ENCODE results near the gene MRPL22.
"Not testable (repeated sequence)": the region's sequence is repeated elsewhere in the genome, so short reads cannot be mapped to it uniquely, and the experiment has no call there.

MRPL22 gene

DNA sequence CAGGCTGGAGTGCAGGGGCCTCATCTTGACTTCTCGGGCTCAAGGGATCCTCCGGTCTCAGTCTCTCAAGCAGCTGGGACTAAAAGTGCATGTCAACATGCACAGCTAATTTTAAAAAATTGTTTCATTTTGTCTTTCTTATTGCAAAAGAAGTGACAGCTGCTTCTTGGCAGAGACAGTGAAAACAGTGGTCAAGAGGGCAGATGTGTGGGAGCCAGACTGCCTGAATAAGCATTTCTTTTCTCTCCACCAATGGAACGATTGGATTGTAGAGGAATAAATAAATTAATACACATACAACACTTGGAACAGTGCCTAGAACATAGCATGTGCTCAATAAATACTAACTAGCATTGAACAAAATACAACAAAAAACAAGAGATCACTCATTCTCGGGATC, 45.3 kb downstream of the MRPL22 start:
- no peak for DNase-seq

GRCh38 chr5:154989626-154990025, 48.8 kb downstream of the MRPL22 start:
- DNase-seq, result no peak

- DNase-seq, result no peak
Measured at GRCh38 chr5:154993461-154993860, 52.6 kb downstream of the MRPL22 start.

- no peak for DNase-seq
Measured at GRCh38 chr5:154995679-154996078, 54.8 kb downstream of the MRPL22 start.

DNA sequence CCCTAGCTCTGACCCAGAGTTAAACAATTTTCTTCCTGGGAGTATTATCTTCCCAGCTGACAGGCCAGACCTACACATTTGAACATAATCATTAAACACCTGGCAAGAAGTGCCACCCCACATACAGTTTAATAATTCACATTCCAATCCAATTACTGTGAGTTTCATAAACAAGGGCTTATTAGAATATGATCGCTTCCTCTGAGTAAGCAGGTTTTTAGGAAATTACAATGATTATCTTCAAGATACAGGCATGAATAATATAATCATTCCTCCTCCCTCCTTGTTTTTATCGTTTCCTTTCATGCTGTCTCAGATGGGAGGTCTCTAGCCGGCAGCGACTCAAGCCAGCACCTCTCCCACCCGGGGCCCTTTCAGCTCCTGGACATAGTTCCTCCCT, 56.9 kb downstream of the MRPL22 start:
- no peak for DNase-seq

DNA sequence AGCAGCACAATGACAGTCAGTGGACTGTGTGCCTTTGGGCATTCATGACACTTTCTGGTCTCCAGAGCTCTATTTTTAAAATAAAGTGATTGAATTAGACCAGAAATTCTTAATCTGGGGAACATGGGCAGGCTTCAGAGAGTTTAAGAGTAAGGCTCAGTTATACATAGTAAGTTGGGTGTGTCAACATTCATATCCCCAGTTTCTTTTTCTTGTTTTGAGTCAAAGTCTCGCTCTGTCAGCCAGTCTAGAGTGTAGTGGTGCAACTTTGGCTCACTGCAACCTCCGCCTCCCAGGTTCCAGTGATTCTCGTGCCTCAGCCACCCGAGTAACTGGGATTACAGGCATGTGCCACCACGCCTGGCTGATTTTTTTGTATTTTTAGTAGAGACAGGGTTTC, 59.0 kb downstream of the MRPL22 start:
- DNase-seq, result no peak

GRCh38 chr5:155001523-155001922, 60.6 kb downstream of the MRPL22 start:
- DNase-seq, result no peak

DNA sequence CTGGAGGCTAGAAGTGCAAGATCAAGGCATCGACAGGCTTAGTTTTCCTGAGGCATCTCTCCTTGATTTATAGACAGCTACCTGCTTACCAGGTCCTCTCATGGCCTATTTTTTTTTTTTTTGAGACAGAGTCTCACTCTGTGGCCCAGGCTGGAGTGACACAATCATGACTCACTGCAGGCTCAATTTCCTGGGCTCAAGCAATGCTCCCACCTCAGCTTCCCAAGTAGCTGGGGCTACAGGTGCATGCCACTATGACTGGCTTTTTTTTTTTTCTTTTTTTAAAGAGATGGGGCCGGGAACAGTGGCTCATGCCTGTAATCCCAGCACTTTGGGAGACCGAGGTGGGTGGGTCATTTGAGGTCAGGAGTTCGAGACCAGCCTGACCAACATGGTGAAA, 61.8 kb downstream of the MRPL22 start:
- DNase-seq, result not testable (repeated sequence)

DNA sequence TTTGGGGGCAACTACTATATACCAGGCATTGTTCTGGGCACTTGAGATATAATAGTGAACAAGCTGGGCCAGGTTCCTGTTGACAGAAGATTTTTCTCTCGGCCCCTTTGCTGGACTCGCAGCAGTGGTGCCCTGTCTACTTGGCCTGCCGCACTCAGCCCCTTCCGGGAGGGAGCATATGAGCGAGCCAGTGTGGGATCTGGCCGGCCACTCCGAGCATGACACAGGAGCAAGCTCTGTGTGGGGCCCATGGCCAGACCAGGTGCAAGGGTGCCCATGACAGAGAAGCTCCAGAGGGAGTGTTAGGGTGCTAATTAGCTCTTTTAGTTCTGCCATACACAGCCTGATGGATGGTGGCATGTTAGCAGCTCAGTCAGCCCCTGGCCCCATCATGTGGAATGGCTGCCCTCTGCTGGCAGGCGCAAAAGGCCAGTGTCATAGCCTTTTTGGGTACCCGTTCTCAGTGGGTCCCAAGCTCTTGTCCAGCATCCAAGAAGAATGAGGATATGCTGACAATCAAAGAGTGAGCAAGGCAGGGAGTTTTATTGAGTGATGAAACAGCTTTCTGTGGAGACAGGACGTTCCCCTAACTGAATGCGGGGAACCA, 63.4 kb downstream of the MRPL22 start:
- no peak for DNase-seq

DNA sequence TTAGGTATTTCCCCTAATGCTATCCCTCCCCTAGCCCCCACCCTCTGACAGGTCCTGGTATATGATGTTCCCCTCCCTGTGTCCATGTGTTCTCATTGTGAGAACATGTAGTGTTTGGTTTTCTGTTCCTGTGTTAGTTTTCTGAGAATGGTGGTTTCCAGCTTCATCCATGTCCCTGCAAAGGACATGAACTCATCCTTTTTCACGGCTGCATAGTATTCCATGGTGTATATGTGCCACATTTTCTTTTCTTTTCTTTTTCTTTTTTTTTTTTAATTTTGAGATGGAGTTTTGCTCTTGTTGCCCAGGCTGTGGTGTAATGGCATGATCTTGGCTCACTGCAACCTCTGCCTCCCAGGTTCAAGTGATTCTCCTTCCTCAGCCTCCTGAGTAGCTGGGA, 65.4 kb downstream of the MRPL22 start:
- not testable (repeated sequence) for DNase-seq

- no peak for DNase-seq
Measured at GRCh38 chr5:155008669-155009068, 67.8 kb downstream of the MRPL22 start.

DNA sequence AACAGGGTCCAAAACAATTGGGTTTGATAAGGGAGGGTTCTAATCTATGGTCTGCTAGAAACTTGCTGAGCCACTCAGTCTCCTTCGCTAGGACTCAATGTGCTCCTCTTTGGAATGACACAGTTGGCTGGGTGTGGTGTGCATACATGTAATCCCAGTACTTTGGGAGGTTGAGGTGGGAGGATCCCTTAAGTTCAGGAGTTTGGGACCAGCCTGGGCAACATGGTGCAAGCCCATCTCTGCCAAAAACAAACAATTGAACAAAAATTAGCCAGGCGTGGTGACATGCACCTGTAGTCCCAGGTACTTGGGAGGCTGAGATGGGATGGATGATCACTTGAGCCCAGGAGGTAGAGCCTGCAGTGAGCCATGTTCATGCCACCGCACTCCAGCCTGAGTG, 70.0 kb downstream of the MRPL22 start:
- DNase-seq, result no peak

GRCh38 chr5:155013526-155013925, 72.7 kb downstream of the MRPL22 start, which contains the start of gene KIF4B:
KIF4B (plus strand) TSS chr5:155013755; CDS start chr5:155013860, 105 bp downstream.
- DNase-seq, result no peak

- no peak for DNase-seq
Measured at GRCh38 chr5:155015239-155015638, 74.4 kb downstream of the MRPL22 start.

- DNase-seq, result no peak
Measured at GRCh38 chr5:155017610-155018009, 76.7 kb downstream of the MRPL22 start.
